MG63 (cell line): Measurements from ENCODE around the gene TMEM130. TPM values are rescaled to one million over a fixed set of nuclear protein-coding genes. Genes with fewer than 3 reads are reported as not detected.
A peak's percentile ranks its signal among the peaks of the same experiment; 100 is the strongest.
"Not testable (repeated sequence)": the region's sequence is repeated elsewhere in the genome, so short reads cannot be mapped to it uniquely, and the experiment has no call there.

Source experiments
- DNase-seq: peaks from one replicate; pipeline ENCODE4 v3.0.0-alpha.2; 2020
- H3K27me3 ChIP-seq: fragments of 250-450 bp; sonication (Bioruptor Pico); 2 replicates; pipeline ENCODE4 v1.5.1; 2020; ENCODE audit warnings: mild to moderate bottlenecking, moderate library complexity
- H3K36me3 ChIP-seq: fragments of 250-450 bp; sonication (Bioruptor Pico); 2 replicates; pipeline ENCODE4 v1.5.1; 2020; ENCODE audit warnings: mild to moderate bottlenecking, moderate library complexity
- H3K4me3 ChIP-seq: fragments of 250-450 bp; sonication (Bioruptor Pico); 2 replicates; pipeline ENCODE4 v1.5.1; 2020; ENCODE audit warnings: mild to moderate bottlenecking, moderate library complexity
- H3K9me3 ChIP-seq: fragments of 250-450 bp; sonication (Bioruptor Pico); 2 replicates; pipeline ENCODE4 v1.5.1; 2020; ENCODE audit warnings: mild to moderate bottlenecking, moderate library complexity
- total RNA-seq: library from RNA; depleted of rRNA; stranded (reverse); fragments of >200 nt; shearing (Covaris generic); gene quantifications from 2 replicates; pipeline ENCODE4 v1.2.3, GENCODE V29; 2014; ENCODE audit warnings: low replicate concordance

Gene TMEM130
- total RNA-seq, 1 experiment from 2014 or later, result 0.23 TPM

DNA sequence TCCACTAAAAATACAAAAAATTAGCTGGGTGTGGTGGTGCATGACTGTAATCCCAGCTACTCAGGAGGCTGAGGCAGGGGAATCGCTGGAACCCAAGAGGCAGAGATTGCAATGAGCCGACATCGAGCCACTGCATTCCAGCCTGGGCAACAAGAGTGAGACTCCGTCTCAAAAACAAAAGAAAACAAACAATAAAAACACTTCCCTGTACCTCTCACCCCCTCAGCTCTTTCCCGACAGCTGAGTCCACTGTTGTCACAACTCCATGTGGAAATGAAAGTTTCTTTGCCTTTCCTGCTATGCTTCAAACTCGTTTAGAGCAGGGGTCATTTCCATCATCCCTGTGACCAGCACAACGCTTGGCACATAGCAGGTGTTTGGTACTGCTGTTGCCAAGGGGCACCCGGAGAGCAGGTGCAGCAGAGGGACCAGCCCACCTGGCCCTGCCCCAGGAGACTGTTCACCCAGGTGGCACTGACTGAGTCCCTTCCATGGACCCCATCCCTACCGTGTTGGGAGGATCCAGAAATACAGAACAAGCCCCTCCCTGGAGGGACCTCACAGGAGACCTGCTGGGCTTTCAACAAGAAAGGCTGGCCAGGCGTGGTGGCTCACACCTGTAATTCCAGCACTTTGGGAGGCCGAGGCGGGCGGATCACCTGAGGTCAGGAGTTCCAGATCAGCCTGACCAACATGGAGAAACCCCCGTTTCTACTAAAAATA, 4.9 kb downstream of the TMEM130 start:
- no peaks in the 10 kb centered on the region for H3K36me3 ChIP-seq
- H3K27me3 ChIP-seq, result peaks cover 4% of the 10 kb centered on the region; the same call in 1 of the 2 replicates
- DNase-seq, result no peak
- no peak overlapping the region for H3K4me3 ChIP-seq
- H3K9me3 ChIP-seq, result no peaks in the 10 kb centered on the region

DNA sequence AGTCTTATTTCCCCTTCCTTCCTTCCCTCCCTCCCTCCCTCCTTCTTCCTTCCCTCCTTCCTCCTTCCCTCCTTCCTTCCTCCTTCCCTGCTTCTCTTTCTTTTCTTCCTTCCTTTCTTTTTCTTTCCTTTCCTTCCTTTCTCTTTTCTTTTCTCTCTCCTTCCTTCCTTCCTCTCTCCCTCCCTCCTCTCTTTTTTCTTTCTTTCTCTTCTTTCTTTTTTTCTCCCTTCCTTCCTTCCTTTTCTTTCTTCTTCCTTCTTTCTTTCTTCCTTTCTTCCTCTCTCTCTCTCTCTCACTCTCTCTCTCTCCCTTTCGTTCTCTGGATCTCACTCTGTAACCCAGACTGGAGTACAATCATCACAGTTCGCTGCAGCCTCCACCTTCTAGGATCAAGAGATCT, 6.2 kb downstream of the TMEM130 start:
- Histone ChIP-seq H3K4me3 (no peak overlapping the region), H3K36me3 (no peaks in the 10 kb centered on the region), H3K9me3 (no peaks in the 10 kb centered on the region), H3K27me3 (no peaks in the 10 kb centered on the region)
- DNase-seq, result no peak

DNA sequence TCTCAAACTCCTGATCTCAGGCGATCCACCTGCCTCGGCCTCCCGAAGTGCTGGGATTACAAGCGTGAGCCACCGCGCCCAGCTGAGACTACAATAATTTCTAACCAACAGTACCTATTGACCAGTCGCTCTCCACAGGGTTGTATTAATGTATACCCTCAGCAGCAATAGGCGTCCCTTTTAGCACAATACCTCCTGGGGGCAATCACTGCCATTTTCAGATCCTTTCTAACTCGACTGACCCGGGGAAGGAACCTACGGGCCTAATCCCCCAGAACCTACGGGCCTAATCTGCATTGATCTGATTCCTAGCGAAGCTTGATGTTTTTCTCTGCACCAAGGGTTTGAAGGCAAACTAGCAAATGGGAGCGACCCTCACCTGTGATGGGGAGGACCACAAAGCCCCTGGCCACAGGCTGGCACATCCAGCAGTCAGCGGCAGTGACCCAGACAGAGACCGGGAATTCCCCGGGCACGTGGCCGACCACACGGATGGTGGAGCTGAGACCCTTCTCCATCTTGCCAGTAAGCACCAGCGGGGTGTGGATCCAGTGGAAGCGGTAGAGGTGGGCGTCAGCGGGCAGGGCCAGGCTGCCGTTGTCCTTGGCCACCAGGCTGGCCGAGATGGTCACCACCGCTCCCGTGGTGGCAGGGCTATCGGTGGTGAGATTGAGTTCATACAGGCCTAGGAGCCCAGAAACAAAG, 6.9 kb downstream of the TMEM130 start:
- H3K4me3 ChIP-seq, result no peak overlapping the region
- no peaks in the 10 kb centered on the region for H3K36me3 ChIP-seq
- DNase-seq, result no peak
- H3K9me3 ChIP-seq, result no peaks in the 10 kb centered on the region
- no peaks in the 10 kb centered on the region for H3K27me3 ChIP-seq

DNA sequence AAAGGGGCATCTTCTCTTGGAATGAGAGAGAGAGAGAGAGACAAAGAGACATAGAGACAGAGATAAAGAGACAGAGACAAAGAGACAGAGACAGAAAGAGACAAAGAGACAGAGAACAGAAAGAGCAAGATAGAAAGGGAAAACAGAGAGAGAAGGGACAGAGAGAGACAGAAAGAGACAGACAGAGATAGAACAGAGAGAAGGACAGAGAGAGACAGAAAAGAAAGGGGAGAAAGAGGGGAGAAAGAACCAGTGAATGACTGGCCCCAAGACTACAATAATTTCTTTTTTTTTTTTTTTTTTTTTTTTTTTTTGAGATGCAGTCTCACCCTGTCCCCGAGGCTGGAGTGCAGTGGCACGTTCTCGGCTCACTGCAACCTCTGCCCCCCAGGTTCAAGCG, 7.6 kb downstream of the TMEM130 start:
- Histone ChIP-seq H3K4me3 (no peak overlapping the region), H3K9me3 (no peaks in the 10 kb centered on the region), H3K27me3 (no peaks in the 10 kb centered on the region), H3K36me3 (no peaks in the 10 kb centered on the region)
- no peak for DNase-seq

DNA sequence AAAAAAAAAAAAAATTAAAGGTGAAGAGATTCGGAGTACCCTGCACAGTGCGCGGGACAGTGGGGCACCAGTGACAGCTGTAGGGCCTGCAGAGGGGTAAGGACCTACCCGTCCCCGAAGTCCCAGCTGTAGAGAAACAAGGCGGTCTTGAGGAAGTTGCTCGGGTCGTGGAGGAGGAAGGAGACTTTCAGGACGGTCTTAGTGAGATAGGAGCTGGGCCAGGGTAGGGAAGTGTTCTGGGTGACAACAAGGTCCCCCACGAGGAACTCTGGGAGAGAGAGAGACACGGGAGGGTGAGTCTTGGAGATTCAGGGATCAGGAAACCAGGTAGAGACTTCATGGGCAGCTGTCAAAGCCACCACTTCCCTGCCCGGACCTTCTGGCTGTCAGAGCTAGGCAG, 9.7 kb downstream of the TMEM130 start:
- Histone ChIP-seq H3K36me3 (no peaks in the 10 kb centered on the region), H3K9me3 (no peaks in the 10 kb centered on the region), H3K4me3 (no peak overlapping the region), H3K27me3 (no peaks in the 10 kb centered on the region)
- no peak for DNase-seq

DNA sequence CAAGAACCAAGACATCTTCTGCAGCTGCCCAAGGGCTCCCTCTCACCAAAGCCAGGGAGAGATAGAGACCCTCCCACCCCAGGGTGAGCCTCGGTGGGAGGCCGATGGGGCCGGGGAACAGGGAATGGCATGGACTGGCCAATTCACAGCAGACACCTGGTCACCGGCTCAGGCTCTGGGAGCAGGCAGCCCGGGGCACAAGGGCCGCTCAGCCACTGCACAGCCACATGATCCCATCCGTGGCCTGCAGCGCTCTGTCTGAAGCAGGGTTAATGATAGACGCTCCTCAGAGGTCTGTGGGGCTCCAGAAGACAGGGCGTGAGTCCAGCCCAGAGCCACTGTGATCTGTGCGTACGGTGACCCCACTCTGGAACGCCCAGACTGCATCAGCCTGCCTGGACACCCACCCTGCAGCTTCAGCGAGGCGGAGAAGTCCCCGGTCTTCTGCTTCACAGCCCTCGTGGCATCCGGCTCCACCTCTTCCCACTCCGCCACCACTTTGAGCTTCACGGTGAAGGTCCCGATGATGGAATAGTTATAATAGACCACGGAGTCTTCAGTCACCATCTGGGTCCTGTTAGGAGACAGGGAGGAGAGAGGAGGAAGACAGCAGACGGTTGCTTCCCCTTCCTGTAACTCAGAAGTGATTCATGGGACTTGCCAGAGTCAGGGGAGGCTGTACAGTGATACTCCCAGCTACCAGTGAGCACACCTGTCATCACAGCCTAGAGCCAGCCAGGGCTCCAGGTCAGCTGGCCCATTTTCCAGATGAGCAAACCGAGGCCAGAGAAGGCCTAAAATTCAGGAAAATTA, 14.0 kb downstream of the TMEM130 start:
- Histone ChIP-seq H3K36me3 (no peaks in the 10 kb centered on the region), H3K27me3 (no peaks in the 10 kb centered on the region), H3K4me3 (no peak overlapping the region), H3K9me3 (no peaks in the 10 kb centered on the region)
- DNase-seq, result no peak

DNA sequence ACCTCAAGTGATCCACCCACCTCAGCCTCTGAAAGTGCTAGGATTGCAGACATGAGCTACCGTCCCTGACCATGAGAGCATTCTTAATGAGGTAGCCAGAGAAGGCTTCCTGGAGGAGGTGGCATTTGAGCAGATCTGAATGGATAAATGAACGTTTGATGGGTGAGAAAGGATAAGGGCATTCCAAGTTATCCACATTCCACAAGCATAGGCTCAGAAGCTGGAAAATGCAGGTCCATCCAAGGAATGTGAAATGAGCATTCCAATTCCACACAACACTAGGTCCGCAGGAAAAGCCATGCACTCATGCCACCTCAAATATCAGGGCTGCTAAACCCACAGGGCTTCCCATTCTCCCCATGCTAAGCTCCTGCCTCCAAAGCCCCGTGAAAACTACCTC, 17.0 kb downstream of the TMEM130 start:
- Histone ChIP-seq H3K36me3 (no peaks in the 10 kb centered on the region), H3K27me3 (no peaks in the 10 kb centered on the region), H3K9me3 (no peaks in the 10 kb centered on the region), H3K4me3 (no peak overlapping the region)
- no peak for DNase-seq

DNA sequence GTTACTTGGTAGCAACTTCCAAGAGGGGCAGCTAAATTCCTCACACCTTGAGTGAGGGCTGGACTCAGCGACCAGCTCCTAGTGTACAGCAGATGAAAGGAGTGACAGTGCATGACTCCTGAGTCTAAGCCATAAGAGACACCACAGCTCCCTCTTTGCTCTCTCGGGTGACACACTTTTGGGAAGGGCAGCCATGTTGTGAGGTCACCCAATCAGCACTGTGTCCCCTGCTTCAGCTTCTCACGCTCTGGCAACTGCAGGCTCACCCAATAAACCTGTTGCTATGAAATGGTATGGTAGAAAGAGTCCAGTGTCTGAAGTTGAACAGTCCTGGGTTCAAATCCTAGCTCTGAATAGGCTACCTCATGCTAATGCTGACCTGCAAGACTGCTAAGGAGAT, 20.9 kb downstream of the TMEM130 start:
- DNase-seq, result no peak
- Histone ChIP-seq H3K4me3 (no peak overlapping the region), H3K27me3 (no peaks in the 10 kb centered on the region), H3K9me3 (no peaks in the 10 kb centered on the region), H3K36me3 (no peaks in the 10 kb centered on the region)

DNA sequence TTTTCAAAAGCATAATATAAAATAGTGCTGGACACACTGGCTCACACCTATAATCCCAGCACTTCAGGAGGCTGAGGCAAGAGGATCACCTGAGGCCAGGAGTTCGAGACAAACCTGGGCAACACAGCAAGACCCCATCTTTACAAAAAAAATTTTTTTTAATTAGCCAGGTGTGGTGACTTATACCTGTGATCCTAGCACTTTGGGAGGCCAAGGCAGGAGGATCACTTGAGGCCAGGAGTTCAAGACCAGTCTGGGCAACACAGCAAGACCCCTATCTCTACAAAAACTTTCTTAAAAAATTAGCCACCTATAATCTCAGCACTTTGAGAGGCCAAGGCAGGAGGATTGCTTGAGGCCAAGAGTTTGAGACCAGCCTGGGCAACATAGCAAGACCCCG, 27.3 kb downstream of the TMEM130 start:
- not testable (repeated sequence) for H3K4me3 ChIP-seq, H3K9me3 ChIP-seq, DNase-seq, H3K27me3 ChIP-seq, H3K36me3 ChIP-seq

DNA sequence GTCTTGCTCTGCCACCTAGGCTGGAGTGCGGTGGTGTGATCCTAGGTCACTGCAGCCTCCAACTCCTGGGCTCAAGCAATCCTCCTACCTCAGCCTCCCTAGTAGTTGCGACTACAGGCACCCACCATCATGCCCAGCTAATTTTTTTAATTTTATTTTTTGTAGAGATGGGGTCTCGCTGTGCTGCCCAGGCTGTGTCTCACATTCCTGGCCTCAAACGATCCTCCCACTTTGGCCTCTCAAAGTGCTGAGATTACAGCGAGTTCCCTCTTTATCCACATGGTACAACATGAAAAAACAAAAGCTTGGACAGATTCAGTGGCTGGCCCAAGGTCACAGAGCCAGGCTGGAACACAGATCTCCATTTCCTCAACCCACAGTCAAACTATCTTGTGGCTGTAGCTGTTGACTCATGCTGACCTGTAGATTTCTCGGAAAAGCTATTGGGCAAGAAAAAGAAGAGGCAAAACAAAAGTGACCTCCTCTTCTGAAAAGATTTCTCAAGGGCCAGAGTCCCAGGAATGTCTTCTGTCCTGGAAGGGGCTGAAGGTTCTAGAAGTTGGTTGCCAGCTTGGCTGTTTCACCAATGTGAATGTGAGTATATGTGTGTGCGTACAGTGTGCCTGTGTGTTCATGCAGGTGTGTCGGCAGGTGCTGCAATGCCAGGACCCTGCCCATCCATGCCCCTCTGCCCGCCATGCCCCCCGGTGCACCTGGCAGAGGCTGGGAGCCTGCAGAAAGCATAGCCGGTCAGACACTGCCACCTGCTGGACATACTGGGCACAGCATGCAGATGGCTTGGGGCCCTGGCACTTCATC, 28.4 kb downstream of the TMEM130 start:
- Histone ChIP-seq H3K9me3 (no peaks in the 10 kb centered on the region), H3K27me3 (no peaks in the 10 kb centered on the region), H3K36me3 (no peaks in the 10 kb centered on the region), H3K4me3 (no peak overlapping the region)
- DNase-seq, result peak; percentile 41

DNA sequence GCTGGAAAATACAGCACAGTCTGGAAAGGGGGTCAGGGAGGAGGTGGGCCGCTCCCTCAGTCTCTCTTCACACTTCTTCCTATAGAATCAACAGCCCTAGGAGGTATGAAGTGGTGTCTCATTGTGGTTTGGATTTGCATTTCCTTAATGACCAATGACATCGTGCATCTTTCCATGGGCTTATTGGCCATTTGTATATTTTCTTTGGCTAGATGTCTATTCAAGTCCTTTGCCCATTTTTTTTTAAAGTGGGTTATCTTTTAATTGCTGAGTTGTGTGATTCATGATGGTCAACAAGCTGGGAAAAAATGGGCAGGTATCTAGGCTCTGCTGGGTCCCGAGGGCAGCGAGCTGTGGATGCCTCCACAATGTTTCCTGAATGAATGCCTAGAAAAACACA, 29.1 kb downstream of the TMEM130 start:
- DNase-seq, result peak; percentile 61
- no peak overlapping the region for H3K4me3 ChIP-seq
- H3K36me3 ChIP-seq, result no peaks in the 10 kb centered on the region
- no peaks in the 10 kb centered on the region for H3K27me3 ChIP-seq
- H3K9me3 ChIP-seq, result no peaks in the 10 kb centered on the region

DNA sequence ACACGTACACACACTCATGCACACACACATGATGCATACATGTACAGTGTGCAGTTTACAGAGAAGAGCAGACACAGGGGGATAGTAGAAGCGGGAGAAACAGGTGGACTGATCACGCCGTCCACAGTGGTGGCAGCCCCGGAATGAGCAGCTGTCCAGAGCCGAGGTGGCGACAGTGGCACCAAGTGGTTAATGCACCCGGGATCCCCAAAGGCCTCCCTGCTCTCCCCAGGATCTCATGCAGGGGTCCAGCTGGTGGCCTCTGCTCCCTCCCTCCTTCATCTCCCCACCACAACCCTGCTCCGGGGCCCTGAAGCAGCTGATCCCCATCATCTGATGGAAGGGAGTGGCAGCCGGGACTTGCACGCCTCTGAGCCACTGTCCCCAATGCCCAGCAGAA, 29.7 kb downstream of the TMEM130 start:
- H3K9me3 ChIP-seq, result no peaks in the 10 kb centered on the region
- no peaks in the 10 kb centered on the region for H3K36me3 ChIP-seq
- H3K4me3 ChIP-seq, result no peak overlapping the region
- DNase-seq, result no peak
- H3K27me3 ChIP-seq, result no peaks in the 10 kb centered on the region

DNA sequence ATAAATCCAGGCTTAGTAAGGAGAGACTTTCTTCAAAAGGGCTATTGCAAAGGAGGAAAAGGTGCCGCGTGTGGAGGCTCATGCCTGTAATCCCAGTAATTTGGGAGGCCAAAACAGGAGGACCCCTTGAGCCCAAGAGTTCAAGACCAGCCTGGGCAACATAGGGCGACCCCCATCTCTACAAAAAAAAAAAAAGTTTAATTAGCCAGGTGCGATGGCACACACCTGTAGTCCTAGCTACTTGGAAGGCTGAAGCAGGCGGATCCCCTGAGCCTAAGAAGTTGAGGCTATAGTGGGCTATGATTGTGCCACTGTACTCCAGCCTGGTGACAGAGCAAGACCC, 32.2 kb downstream of the TMEM130 start:
- H3K27me3 ChIP-seq, result no peaks in the 10 kb centered on the region
- H3K9me3 ChIP-seq, result no peaks in the 10 kb centered on the region
- H3K4me3 ChIP-seq, result no peak overlapping the region
- no peak for DNase-seq
- H3K36me3 ChIP-seq, result no peaks in the 10 kb centered on the region

DNA sequence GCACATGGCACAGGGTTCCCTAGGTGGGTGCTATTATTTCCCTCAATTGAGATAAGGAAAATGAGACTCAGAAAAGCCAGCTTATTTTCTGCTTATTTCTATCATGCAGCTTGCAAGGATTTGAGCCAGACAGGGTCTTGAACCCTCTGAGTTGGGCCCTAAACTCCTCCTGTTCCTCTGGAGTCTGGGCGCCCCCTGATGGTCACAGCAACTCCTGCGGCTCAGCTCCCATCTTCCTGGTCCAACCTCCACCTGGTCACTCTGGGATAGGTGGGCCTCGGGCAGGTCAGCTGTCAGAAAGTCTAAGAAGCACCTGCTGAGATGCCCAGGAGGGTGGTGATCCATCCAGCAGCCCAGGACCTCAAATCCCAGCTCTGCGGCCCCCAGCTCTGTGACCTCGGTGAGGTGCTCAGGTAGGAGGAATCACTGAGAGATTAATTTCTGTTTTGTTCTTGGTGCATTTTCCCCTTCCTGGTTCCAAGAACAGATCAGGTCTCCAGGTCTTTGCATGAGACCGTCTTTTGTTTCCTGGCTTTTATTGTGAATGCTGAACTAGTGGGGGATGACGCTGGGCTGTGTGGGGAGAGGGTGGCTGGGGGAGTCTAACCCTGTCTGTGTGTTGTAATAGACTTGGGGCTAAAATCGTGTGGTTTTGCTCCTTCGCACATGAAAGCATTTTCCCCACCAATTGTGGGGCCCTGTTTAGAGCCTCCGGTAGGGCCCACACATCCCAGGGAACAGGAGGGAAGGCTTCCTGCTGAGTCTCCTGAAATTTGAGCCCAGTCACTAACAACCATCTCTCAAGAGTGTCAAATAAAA, 32.8 kb downstream of the TMEM130 start:
- H3K4me3 ChIP-seq, result no peak overlapping the region
- H3K27me3 ChIP-seq, result no peaks in the 10 kb centered on the region
- peak; percentile 4 for DNase-seq
- H3K9me3 ChIP-seq, result no peaks in the 10 kb centered on the region
- no peaks in the 10 kb centered on the region for H3K36me3 ChIP-seq

DNA sequence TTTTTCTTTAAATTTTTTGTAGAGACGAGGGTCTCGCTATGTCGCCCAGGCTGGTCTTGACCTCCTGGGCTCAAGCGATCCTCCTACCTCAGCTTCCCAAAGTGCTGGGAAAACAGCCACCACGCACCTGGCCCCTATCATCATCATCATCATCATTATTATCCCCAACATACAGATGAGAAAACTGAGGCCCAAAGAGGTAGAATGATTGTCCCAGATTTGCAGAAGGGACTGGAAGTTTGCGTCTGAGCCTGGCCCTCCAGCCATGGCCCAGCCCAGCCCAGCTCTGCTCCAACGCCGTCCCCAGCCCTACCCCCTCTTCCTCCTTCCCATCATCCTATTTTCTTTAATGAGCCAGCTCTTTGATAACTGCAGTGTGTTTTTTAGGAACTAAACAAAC, 34.9 kb downstream of the TMEM130 start:
- no peak overlapping the region for H3K4me3 ChIP-seq
- DNase-seq, result no peak
- H3K36me3 ChIP-seq, result no peaks in the 10 kb centered on the region
- H3K9me3 ChIP-seq, result no peaks in the 10 kb centered on the region
- H3K27me3 ChIP-seq, result no peaks in the 10 kb centered on the region

DNA sequence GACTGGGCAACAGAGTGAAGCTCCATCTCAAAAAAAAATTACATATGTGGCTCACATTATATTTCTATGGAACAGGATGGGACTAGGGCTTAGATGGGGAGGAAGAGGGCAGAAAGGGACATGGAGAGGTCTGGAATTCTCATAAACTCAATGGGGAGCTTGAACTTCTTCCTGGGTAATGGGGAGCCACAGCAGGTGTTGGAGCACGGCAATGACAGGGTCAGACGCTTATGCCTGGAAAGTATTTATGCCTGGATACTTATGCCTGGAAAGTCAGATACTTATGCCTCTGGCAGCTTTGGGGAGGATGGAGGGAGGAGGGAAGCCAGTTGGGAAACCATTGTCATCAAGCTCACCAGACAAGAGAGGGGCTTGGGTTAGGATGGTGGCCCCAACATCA, 36.8 kb downstream of the TMEM130 start:
- no peaks in the 10 kb centered on the region for H3K36me3 ChIP-seq
- H3K9me3 ChIP-seq, result no peaks in the 10 kb centered on the region
- DNase-seq, result no peak
- no peak overlapping the region for H3K4me3 ChIP-seq
- no peaks in the 10 kb centered on the region for H3K27me3 ChIP-seq
